Endothelial cell of umbilical vein (primary cell): Measurements from ENCODE around the gene DMD. TPM values are rescaled to one million over a fixed set of nuclear protein-coding genes. Genes with fewer than 3 reads are reported as not detected.

ENCODE experiments used
- BruUV-seq: library from RNA; stranded (reverse); fragments of 400-500 nt; replicated peaks from 2 replicates; lab custom pipeline; 2021; lab: Mats Ljungman, UMichigan
- CTCF ChIA-PET: fragments of 300-600, 350-600 bp; sonication (Branson Sonifier 250); formaldehyde crosslinking; loops from one replicate; lab custom pipeline; 2021; ENCODE audit warnings: antibody characterized with exemption, inconsistent platforms; lab: Charles Lee
- POLR2A ChIA-PET: fragments of 300-600, 350-600 bp; sonication (Branson Sonifier 250); formaldehyde crosslinking; loops from one replicate; lab custom pipeline; 2021; ENCODE audit warnings: antibody characterized with exemption, inconsistent platforms; lab: Charles Lee
- DNase-seq: peaks from one replicate; pipeline ENCODE4 v3.0.0-alpha.2; 2011; ENCODE audit warnings: low read depth, low spot score
- FAIRE-seq: peaks from 2 replicates; lab custom pipeline; 2011; peaks lifted over from hg19 to GRCh38; lab: Jason Lieb, UNC
- H2AFZ ChIP-seq: 2 replicates; pipeline ENCODE4 v1.6.0; 2012; ENCODE audit warnings: low read depth, low read length, control low read depth, inconsistent platforms
- H3K27ac ChIP-seq: 2 replicates; pipeline ENCODE4 v1.5.1; 2011; ENCODE audit warnings: low read depth, mild to moderate bottlenecking, control low read depth, low read length, moderate library complexity; ENCODE audit not compliant: insufficient read depth
- H3K27me3 ChIP-seq, 2 experiments: 2 replicates each; pipeline versions ENCODE4 v1.6.0 to v1.6.1; 2011; ENCODE audit warnings: low read length in 2 of 2, mixed read lengths in 1 of 2; ENCODE audit not compliant: control insufficient read depth in 2 of 2, insufficient read depth in 2 of 2
- H3K36me3 ChIP-seq, 2 experiments: 2 replicates in 1 of 2; 3 replicates in 1 of 2; pipeline ENCODE4 v1.5.1; 2011; ENCODE audit warnings: low read length in 2 of 2, mild to moderate bottlenecking in 1 of 2, moderate library complexity in 1 of 2; ENCODE audit not compliant: control insufficient read depth in 2 of 2, insufficient read depth in 2 of 2; ENCODE audit errors: extremely low read depth in 1 of 2
- H3K4me1 ChIP-seq: 3 replicates; pipeline ENCODE4 v1.5.1; 2011; ENCODE audit warnings: mild to moderate bottlenecking, low read length; ENCODE audit not compliant: control insufficient read depth, insufficient read depth; ENCODE audit errors: extremely low read depth
- H3K4me2 ChIP-seq: 2 replicates; pipeline ENCODE4 v1.6.1; 2011; ENCODE audit warnings: low read length, control low read depth, mixed read lengths; ENCODE audit not compliant: insufficient read depth
- H3K4me3 ChIP-seq, 3 experiments: fragments of 200-600 bp in 1 of 3; sonication (generic), shearing (Covaris generic) in 1 of 3; replicated peaks in 1 of 3; 2 replicates each; pipeline ENCODE4 v1.5.1; 2011 to 2016; ENCODE audit warnings: control low read depth in 3 of 3, low read length in 3 of 3, mild to moderate bottlenecking in 2 of 3, inconsistent platforms in 1 of 3, low read depth in 1 of 3, moderate library complexity in 1 of 3; ENCODE audit not compliant: insufficient read depth in 1 of 3
- H3K79me2 ChIP-seq: 2 replicates; pipeline ENCODE4 v1.6.0; 2012; ENCODE audit warnings: low read length, inconsistent platforms; ENCODE audit not compliant: control insufficient read depth, insufficient read depth
- H3K9ac ChIP-seq: replicated peaks from 2 replicates; pipeline ENCODE3; 2011; ENCODE audit warnings: low read length, control low read depth; ENCODE audit not compliant: insufficient read depth; ENCODE audit errors: extremely low read depth
- H3K9me1 ChIP-seq: replicated peaks from 3 replicates; pipeline ENCODE4 v1.6.0; 2011; ENCODE audit warnings: mild to moderate bottlenecking, low read length; ENCODE audit not compliant: control insufficient read depth, insufficient read depth; ENCODE audit errors: extremely low read depth
- H3K9me3 ChIP-seq: replicated peaks from 2 replicates; pipeline ENCODE4 v1.5.1; 2012; ENCODE audit warnings: low read length, inconsistent platforms; ENCODE audit not compliant: control insufficient read depth, insufficient read depth
- H4K20me1 ChIP-seq: replicated peaks from 2 replicates; pipeline ENCODE3; 2011; ENCODE audit warnings: mild to moderate bottlenecking, low read length; ENCODE audit not compliant: control insufficient read depth, insufficient read depth; ENCODE audit errors: extremely low read depth
- EZH2 ChIP-seq: IDR thresholded peaks from 2 replicates; pipeline ENCODE4 v1.6.1; 2012; ENCODE audit warnings: borderline replicate concordance, low read depth, mild to moderate bottlenecking, moderate library complexity, low read length, inconsistent platforms; ENCODE audit not compliant: severe bottlenecking
- FOS ChIP-seq: IDR thresholded peaks from 2 replicates; pipeline ENCODE4 v1.6.1; 2011; ENCODE audit warnings: mild to moderate bottlenecking, low read length, moderate library complexity, borderline replicate concordance; ENCODE audit not compliant: insufficient read depth
- GATA2 ChIP-seq: IDR thresholded peaks from 2 replicates; pipeline ENCODE4 v1.7.0; 2011; ENCODE audit warnings: low read depth, mild to moderate bottlenecking, moderate library complexity, mixed read lengths, low read length; ENCODE audit not compliant: insufficient read length, insufficient read depth
- JUN ChIP-seq: IDR thresholded peaks from 2 replicates; pipeline ENCODE4 v1.6.1; 2011; ENCODE audit warnings: borderline replicate concordance, low read depth; ENCODE audit not compliant: insufficient read length, insufficient read depth
- MYC ChIP-seq: IDR thresholded peaks from one replicate; pipeline ENCODE4 v1.6.1; 2011; ENCODE audit warnings: mild to moderate bottlenecking, low read depth, low read length
- POLR2A ChIP-seq: IDR thresholded peaks from 2 replicates; pipeline ENCODE4 v1.6.1; 2012; ENCODE audit warnings: low read depth, mild to moderate bottlenecking, control low read depth, low read length
- POLR2AphosphoS5 ChIP-seq: IDR thresholded peaks from 2 replicates; pipeline ENCODE4 v1.6.1; 2012; ENCODE audit warnings: low read depth, mild to moderate bottlenecking, control low read depth, low read length, moderate library complexity; ENCODE audit not compliant: insufficient read depth
- dilution Hi-C: fragments of 300-500 bp; cut with MboI; formaldehyde crosslinking; loops from one replicate; pipeline ENCODE4 v1.15.0; 2019; ENCODE audit warnings: low sequenced_read_pairs; ENCODE audit not compliant: extremely low pct_ligation_motif_present
- intact Hi-C: fragments of 100-400 bp; cut with micrococcal nuclease; formaldehyde crosslinking; loops from one replicate; pipeline ENCODE4 v1.10.0; 2022
- polyA plus RNA-seq, 4 experiments: library from polyadenylated mRNA; depleted of rRNA in 3 of 4; stranded (reverse) in 3 of 4; unstranded in 1 of 4; fragments of >200 nt; gene quantifications; 2 replicates each; pipeline versions ENCODE4 v1.2.1 to v1.2.3, GENCODE V29; 2011 to 2012; ENCODE audit warnings: missing spikeins in 1 of 4
- total RNA-seq: library from RNA; stranded (reverse); gene quantifications from 2 replicates; pipeline ENCODE4 v1.2.3, GENCODE V29; 2021
- TF ChIP-seq, protein P1 (sequence below): IDR thresholded peaks from 2 replicates; pipeline ENCODE4 v1.6.1; 2011; ENCODE audit not compliant: insufficient read depth, insufficient read length
- TF ChIP-seq, protein P2 (sequence below), 2 donors: IDR thresholded peaks; 1 replicate in 1 of 2; 2 replicates in 1 of 2; pipeline ENCODE4 v1.5.1; 2011; ENCODE audit warnings: low read length in 2 of 2, mild to moderate bottlenecking in 2 of 2, moderate library complexity in 2 of 2, control low read depth in 1 of 2, inconsistent platforms in 1 of 2, low read depth in 1 of 2; ENCODE audit not compliant: insufficient read depth in 1 of 2; ENCODE audit errors: extremely low read depth in 1 of 2

DMD gene
- total and polyA plus RNA-seq, 2 donors (not counting 3 experiments of a cell fraction or from before 2014, with no cell fraction given), result 7.3 to 9.0 TPM

DNA sequence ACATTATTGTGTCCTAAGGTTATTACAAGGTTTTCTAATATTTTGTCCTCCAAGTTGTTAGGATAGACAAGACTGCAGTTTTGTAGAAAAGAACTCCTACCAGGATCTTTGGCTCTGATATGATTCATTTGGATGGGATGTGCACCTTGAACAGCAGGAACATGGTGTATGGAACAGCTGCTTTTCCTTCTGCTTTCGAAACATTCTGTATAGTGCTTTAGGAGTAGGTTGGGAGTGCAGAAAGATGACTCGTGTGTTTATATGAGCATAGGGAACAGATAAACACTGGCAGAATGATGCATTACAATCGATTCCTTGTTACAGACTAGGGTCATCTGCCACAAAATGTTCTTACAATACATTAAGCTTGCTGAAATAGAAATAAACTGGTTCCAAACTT is 790.1 kb downstream of the DMD start:
- Histone ChIP-seq H3K9me1 (no peaks in the 10 kb centered on the region), H3K27ac (no peak overlapping the region), H3K79me2 (no peaks in the 10 kb centered on the region), H3K36me3 (no peaks in the 10 kb centered on the region), H3K4me3 (no peak overlapping the region), H3K9ac (no peak overlapping the region), H3K27me3 (no peaks in the 10 kb centered on the region), H3K4me1 (no peaks in the 10 kb centered on the region), H2AFZ (no peak overlapping the region), H3K9me3 (no peaks in the 10 kb centered on the region), H3K4me2 (no peak overlapping the region), H4K20me1 (no peaks in the 10 kb centered on the region)
- TF ChIP-seq, protein P1, sequence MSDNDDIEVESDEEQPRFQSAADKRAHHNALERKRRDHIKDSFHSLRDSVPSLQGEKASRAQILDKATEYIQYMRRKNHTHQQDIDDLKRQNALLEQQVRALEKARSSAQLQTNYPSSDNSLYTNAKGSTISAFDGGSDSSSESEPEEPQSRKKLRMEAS, result no peak
- TF ChIP-seq POLR2AphosphoS5, result no peak
- TF ChIP-seq FOS, result no peak
- TF ChIP-seq GATA2, result no peak
- BruUV-seq, result no TSS peak
- DNase-seq, result no peak
- no peak for FAIRE-seq
- ChIA-PET POLR2A (no interaction called here), CTCF (no interaction called here)
- dilution Hi-C loops (no loop called here), intact Hi-C loops (no loop called here)

DNA sequence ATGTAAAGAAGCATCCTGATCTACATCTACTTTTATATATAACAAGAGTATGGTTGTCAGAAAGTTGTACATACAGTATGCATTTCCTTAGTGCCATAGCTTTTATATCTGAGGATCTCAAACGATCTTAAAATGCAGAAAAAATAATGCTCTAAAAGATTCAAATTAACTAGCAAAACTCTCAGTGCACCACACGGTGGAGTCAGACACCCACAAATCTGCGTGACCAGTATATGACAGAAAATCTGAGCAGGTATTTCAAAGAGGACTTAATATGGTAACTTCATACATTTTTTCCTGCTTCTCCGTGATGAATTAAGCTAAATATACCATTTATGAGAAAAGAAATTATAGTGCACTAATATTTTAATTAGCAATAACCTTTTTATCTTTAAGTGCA is 803.0 kb downstream of the DMD start:
- no peak for FAIRE-seq
- CTCF ChIA-PET, result no interaction called here

More for the DNA sequence above, 803.0 kb downstream of the DMD start:
- dilution Hi-C loops (no loop called here), intact Hi-C loops (no loop called here)
- H3K27ac ChIP-seq, result no peak overlapping the region
- TF ChIP-seq JUN (no peak), GATA2 (no peak), POLR2A (no peak), EZH2 (no peak), FOS (no peak), POLR2AphosphoS5 (no peak), MYC (no peak)
- TF ChIP-seq, protein P1, result no peak
- TF ChIP-seq, protein P2, sequence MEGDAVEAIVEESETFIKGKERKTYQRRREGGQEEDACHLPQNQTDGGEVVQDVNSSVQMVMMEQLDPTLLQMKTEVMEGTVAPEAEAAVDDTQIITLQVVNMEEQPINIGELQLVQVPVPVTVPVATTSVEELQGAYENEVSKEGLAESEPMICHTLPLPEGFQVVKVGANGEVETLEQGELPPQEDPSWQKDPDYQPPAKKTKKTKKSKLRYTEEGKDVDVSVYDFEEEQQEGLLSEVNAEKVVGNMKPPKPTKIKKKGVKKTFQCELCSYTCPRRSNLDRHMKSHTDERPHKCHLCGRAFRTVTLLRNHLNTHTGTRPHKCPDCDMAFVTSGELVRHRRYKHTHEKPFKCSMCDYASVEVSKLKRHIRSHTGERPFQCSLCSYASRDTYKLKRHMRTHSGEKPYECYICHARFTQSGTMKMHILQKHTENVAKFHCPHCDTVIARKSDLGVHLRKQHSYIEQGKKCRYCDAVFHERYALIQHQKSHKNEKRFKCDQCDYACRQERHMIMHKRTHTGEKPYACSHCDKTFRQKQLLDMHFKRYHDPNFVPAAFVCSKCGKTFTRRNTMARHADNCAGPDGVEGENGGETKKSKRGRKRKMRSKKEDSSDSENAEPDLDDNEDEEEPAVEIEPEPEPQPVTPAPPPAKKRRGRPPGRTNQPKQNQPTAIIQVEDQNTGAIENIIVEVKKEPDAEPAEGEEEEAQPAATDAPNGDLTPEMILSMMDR (IDR thresholded peaks at IDR 0.05; ENCODE audit: extremely low read depth in 1 of 2, insufficient read depth in 1 of 2, low read depth in 1 of 2, low read length in 2 of 2), result no peak
- H4K20me1 ChIP-seq, result no peaks in the 10 kb centered on the region
- H3K9me1 ChIP-seq, result no peaks in the 10 kb centered on the region
- POLR2A ChIA-PET, result no interaction called here
- DNase-seq, result no peak
- H3K9ac ChIP-seq, result no peak overlapping the region
- H3K4me3 ChIP-seq, result no peak overlapping the region
- no peaks in the 10 kb centered on the region for H3K79me2 ChIP-seq
- H3K4me1 ChIP-seq, result no peaks in the 10 kb centered on the region
- H3K9me3 ChIP-seq, result no peaks in the 10 kb centered on the region
- no peak overlapping the region for H3K4me2 ChIP-seq
- BruUV-seq, result no TSS peak
- no peak overlapping the region for H2AFZ ChIP-seq
- H3K36me3 ChIP-seq, result no peaks in the 10 kb centered on the region
- no peaks in the 10 kb centered on the region for H3K27me3 ChIP-seq
